IgD-negative memory B cell (primary cell): Measurements from ENCODE around the gene MCRIP2. TPM values are rescaled to one million over a fixed set of nuclear protein-coding genes. Genes with fewer than 3 reads are reported as not detected.

Experiments
- H3K27ac Mint-ChIP-seq, 3 donors: one replicate each; pipeline ENCODE4 v1.8.0; 2020 to 2022; ENCODE audit warnings: mild to moderate bottlenecking in 3 of 3, mixed read lengths in 3 of 3, moderate library complexity in 1 of 3
- H3K27me3 Mint-ChIP-seq: one replicate; pipeline ENCODE4 v1.8.0; 2021; ENCODE audit warnings: mixed read lengths
- H3K36me3 Mint-ChIP-seq: one replicate; pipeline ENCODE4 v1.8.0; 2020; ENCODE audit warnings: mild to moderate bottlenecking, mixed read lengths
- H3K4me1 Mint-ChIP-seq, 3 donors: one replicate each; pipeline ENCODE4 v1.8.0; 2020 to 2022; ENCODE audit warnings: mixed read lengths in 3 of 3, mild to moderate bottlenecking in 1 of 3
- H3K4me3 Mint-ChIP-seq, 4 donors: one replicate each; pipeline ENCODE4 v1.8.0; 2020 to 2022; ENCODE audit warnings: mild to moderate bottlenecking in 4 of 4, mixed read lengths in 4 of 4, moderate library complexity in 3 of 4
- H3K9me3 Mint-ChIP-seq, 3 donors: one replicate each; pipeline ENCODE4 v1.8.0; 2020 to 2021; ENCODE audit warnings: mixed read lengths in 3 of 3, mild to moderate bottlenecking in 1 of 3
- polyA plus RNA-seq: library from polyadenylated mRNA; unstranded; fragments of 300-500 nt; fragmentation: Illumina TruSeq; gene quantifications from one replicate; pipeline ENCODE4 v1.2.3, GENCODE V29; 2021

MCRIP2 gene
- polyA plus RNA-seq, 1 donor from 2014 or later = 52.8 TPM

DNA sequence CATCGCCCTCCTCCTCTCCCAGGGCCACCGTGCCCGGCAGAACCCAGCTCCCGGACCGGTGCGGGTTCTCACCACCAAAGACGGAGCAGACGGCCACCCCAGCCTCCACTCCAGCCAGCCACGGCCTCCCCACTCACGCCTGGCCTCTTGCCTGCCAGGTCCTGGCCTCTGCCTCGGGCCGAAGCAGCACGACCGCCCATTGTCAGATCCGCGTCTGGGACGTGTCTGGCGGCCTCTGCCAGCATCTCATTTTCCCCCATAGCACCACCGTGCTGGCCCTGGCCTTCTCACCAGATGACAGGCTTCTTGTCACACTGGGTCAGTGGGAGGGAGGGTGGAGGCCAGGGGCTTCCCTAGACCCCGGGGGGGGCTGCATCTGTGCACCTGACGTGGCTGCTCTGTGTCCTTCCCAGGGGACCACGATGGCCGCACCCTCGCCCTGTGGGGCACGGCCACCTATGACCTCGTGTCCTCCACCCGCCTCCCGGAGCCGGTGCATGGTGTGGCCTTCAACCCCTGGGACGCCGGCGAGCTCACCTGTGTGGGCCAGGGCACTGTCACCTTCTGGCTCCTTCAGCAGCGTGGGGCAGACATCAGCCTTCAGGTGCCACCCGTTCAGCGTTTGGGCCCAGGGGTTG, 19.7 kb downstream of the MCRIP2 start:
- no peaks in the 10 kb centered on the region for H3K36me3 Mint-ChIP-seq

DNA sequence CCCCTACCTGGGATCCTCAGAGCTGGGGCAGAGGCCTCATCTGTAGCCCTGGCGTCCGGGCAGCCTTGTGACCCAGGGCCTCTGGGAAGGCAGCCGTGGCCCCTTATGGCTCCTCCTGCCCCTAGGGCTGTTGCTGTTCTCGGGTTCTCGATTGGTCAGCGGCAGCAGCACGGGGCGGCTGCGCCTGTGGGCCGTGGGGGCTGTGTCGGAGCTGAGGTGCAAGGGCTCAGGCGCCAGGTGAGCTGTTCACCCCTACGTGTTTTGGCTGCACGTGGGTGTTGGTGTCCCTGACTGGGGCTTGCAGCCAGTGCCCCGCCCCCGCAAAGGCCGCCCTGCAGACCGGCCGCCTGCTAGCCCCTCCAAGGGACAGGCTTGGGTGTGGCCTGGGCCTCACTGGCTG, 20.5 kb downstream of the MCRIP2 start:
- no peaks in the 10 kb centered on the region for H3K9me3 Mint-ChIP-seq
- H3K4me3 Mint-ChIP-seq = no peak overlapping the region
- H3K36me3 Mint-ChIP-seq = no peaks in the 10 kb centered on the region
- H3K27ac Mint-ChIP-seq = no peak overlapping the region
- H3K4me1 Mint-ChIP-seq = peaks cover 0 to 4% (median 0%) of the 10 kb centered on the region in 3 donors
- H3K27me3 Mint-ChIP-seq = no peaks in the 10 kb centered on the region

More for the DNA sequence above, 19.7 kb downstream of the MCRIP2 start:
- H3K9me3 Mint-ChIP-seq = no peaks in the 10 kb centered on the region
- H3K27me3 Mint-ChIP-seq = no peaks in the 10 kb centered on the region
- H3K27ac Mint-ChIP-seq = peak overlapping the region in 2 of 3 donors; percentile 31 to 85
- peaks cover 0 to 4% (median 0%) of the 10 kb centered on the region in 3 donors for H3K4me1 Mint-ChIP-seq
- peak overlapping the region in 1 of 4 donors; percentile 45 for H3K4me3 Mint-ChIP-seq

DNA sequence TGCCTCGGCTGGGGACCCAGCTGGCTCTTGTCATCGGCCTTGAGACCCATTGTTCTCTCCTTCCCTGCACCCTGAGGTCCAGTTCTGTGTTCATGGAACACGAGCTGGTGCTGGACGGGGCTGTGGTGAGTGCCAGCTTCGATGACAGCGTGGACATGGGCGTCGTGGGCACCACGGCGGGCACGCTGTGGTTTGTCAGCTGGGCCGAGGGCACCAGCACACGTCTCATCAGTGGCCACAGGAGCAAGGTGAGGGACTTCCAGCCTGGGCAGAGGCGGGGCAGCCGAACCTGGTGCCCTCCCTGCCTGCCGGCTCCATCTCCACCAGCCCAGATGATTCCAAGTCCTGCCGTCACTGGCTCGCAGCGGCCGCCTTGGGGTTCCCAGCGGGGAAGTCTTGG, 21.0 kb downstream of the MCRIP2 start:
- H3K9me3 Mint-ChIP-seq = no peaks in the 10 kb centered on the region
- H3K27me3 Mint-ChIP-seq = no peaks in the 10 kb centered on the region
- no peak overlapping the region for H3K4me3 Mint-ChIP-seq
- H3K36me3 Mint-ChIP-seq = no peaks in the 10 kb centered on the region
- no peak overlapping the region for H3K27ac Mint-ChIP-seq
- H3K4me1 Mint-ChIP-seq = peaks cover 1 to 6% (median 2%) of the 10 kb centered on the region in 3 donors

DNA sequence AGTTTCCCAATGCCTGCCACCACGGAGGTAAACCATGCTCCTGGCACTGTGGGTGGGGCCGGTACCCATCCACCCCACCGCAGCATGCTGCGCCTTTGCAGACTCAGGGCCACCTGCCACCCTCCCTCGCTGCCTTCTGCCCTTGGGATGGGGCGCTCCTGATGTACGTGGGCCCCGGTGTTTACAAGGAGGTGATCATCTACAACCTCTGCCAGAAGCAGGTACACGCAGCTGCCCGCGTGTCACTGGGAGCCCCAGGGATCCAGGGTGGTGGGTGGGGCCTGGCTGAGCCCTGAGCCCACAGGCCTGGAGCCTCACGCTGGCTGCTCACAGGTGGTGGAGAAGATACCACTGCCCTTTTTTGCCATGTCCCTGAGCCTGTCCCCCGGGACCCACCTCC, 24.9 kb downstream of the MCRIP2 start:
- Mint-ChIP-seq H3K27ac (no peak overlapping the region), H3K36me3 (no peaks in the 10 kb centered on the region), H3K4me1 (peaks cover 3 to 5% (median 4%) of the 10 kb centered on the region in 3 donors), H3K27me3 (no peaks in the 10 kb centered on the region), H3K4me3 (no peak overlapping the region), H3K9me3 (no peaks in the 10 kb centered on the region)

DNA sequence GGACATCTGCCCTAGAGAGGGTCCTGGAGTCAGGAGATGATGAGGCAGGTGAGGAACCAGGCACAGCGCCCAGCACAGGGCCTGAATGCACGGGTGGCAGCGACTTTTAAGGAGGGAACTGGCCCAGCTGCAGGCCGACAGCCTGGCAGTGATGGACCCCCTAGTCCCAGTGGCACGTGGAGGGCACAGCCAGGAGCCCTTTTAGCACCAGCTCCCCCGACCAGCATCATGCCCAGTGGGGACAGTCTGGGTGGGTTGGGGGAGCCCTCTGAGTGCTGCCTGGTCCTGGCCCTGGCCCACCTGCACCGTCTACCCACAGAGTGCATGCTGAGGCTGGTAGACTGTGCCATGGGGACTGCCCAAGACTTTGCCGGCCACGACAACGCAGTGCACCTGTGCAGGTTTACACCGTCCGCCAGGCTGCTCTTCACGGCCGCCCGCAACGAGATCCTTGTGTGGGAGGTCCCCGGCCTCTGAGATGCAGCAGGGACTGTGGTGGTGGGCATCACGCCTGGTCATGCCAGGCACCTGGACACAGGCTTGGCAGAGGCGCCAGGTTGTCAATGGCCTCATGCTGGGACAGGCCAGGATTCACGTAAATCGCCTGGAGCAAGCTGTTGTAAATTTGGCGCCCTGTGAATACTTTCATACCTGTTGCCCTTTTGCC, 25.6 kb downstream of the MCRIP2 start:
- peaks cover 3 to 5% (median 4%) of the 10 kb centered on the region in 3 donors for H3K4me1 Mint-ChIP-seq

DNA sequence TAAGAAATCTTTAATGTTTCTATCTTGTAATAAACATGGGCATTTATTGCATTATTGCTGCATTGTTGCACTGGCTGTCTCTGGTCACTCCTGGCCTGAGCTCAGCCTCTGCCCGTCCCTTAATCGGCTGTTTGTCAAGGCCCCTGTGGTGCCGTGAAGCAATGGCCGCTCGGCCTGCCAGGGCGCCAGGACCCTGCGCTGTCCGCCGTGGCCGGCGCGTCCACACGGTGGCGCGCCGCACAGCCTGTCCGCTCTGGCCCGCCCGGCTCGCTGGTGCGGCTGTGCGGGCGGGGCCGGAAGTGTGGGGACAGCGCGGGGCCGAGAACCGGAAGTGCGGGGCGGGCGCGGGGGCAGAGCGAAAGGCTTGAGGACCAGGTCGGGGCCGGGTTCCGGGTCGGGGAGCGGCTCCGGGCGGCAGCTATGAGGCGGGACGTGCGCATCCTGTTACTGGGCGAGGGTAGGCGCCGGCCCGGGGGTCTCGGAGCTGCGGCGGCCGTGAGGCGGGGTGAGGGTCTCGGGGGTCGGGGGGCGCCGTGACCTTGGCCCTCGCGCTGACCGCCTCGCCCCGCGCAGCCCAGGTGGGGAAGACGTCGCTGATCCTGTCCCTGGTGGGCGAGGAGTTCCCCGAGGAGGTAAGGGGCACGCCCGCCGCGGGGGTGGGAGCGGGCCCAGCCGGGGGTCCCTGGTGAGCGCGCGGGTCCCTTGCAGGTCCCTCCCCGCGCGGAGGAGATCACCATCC, 26.3 kb downstream of the MCRIP2 start, which contains the start of gene RHOT2:
Gene RHOT2 (plus strand): TSS at position 353 of the 739 bp plus-strand sequence. CDS start 68 bp downstream, at position 421.
- H3K4me1 Mint-ChIP-seq = peaks cover 3 to 5% (median 4%) of the 10 kb centered on the region in 3 donors
- H3K4me3 Mint-ChIP-seq = peak within 1 kb of the TSS; percentile 71 to 92 (median 79)
- H3K9me3 Mint-ChIP-seq = no peaks in the 10 kb centered on the region
- no peaks in the 10 kb centered on the region for H3K36me3 Mint-ChIP-seq
- H3K27me3 Mint-ChIP-seq = no peaks in the 10 kb centered on the region
- peak within 1 kb of the TSS; percentile 86 to 91 (median 91) for H3K27ac Mint-ChIP-seq

More for the DNA sequence above, 25.6 kb downstream of the MCRIP2 start:
- Mint-ChIP-seq H3K27me3 (no peaks in the 10 kb centered on the region), H3K36me3 (no peaks in the 10 kb centered on the region), H3K9me3 (no peaks in the 10 kb centered on the region), H3K4me3 (peak overlapping the region; percentile 71 to 92 (median 79)), H3K27ac (peak overlapping the region; percentile 86 to 91 (median 91))

DNA sequence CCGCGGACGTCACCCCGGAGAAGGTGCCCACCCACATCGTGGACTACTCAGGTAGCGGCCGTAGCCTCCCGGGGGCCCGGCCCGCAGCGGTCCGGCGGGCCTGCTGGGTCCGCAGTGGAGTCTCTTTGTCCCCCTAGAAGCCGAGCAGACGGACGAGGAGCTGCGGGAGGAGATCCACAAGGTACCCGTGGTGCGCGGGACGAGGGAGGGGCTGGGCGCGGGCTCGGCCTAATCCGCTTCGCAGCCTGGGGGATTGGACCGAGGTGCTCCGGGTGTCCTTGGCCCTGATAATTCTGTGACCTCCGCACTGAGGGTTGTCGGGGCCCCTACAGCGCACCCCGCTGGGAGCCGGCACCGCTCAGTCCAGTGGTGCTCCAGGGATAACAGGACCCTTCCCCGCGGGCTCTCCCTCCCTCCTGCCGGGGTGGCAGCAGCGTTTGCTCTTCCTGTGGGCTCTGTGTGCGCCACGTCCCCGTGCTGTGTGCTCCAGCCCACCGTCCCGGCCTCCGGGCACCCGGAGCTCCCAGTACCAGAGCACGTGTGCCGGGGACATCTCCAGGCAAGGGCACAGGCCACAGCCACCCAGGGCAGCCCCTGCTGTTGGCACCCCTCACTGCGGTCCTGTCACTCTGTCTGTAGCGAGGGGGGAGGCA, 27.0 kb downstream of the MCRIP2 start:
- peaks cover 3 to 5% (median 4%) of the 10 kb centered on the region in 3 donors for H3K4me1 Mint-ChIP-seq
- peak overlapping the region in 1 of 3 donors; percentile 10 for H3K27ac Mint-ChIP-seq

DNA sequence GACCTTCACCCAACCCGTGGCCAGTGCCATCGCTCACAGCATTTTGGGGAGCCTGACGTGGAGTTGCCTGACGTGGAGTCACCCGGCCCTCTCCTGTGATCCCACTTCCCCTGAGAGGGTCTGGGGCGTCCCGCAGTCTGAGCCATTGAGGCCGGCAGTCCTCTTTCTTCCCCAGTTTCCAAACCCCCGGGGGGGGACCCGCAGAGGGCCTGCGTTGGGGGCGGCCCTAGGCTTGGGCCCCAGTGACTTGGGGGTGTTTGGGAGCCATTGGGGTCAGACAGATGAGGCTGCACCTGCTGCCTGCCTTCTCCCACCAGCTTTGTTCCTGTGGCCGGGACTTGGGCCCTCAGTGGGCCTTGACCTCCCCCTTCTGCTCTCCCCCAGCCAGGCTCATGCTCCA, 28.0 kb downstream of the MCRIP2 start:
- peak overlapping the region in 1 of 3 donors; percentile 39 for H3K27ac Mint-ChIP-seq
- H3K4me3 Mint-ChIP-seq = peak overlapping the region in 2 of 4 donors; percentile 17 to 58
- no peaks in the 10 kb centered on the region for H3K27me3 Mint-ChIP-seq
- no peaks in the 10 kb centered on the region for H3K9me3 Mint-ChIP-seq
- no peaks in the 10 kb centered on the region for H3K36me3 Mint-ChIP-seq
- peaks cover 3 to 5% (median 4%) of the 10 kb centered on the region in 3 donors for H3K4me1 Mint-ChIP-seq

More for the DNA sequence above, 27.0 kb downstream of the MCRIP2 start:
- no peaks in the 10 kb centered on the region for H3K27me3 Mint-ChIP-seq
- peak overlapping the region; percentile 45 to 86 (median 62) for H3K4me3 Mint-ChIP-seq
- H3K9me3 Mint-ChIP-seq = no peaks in the 10 kb centered on the region
- no peaks in the 10 kb centered on the region for H3K36me3 Mint-ChIP-seq

DNA sequence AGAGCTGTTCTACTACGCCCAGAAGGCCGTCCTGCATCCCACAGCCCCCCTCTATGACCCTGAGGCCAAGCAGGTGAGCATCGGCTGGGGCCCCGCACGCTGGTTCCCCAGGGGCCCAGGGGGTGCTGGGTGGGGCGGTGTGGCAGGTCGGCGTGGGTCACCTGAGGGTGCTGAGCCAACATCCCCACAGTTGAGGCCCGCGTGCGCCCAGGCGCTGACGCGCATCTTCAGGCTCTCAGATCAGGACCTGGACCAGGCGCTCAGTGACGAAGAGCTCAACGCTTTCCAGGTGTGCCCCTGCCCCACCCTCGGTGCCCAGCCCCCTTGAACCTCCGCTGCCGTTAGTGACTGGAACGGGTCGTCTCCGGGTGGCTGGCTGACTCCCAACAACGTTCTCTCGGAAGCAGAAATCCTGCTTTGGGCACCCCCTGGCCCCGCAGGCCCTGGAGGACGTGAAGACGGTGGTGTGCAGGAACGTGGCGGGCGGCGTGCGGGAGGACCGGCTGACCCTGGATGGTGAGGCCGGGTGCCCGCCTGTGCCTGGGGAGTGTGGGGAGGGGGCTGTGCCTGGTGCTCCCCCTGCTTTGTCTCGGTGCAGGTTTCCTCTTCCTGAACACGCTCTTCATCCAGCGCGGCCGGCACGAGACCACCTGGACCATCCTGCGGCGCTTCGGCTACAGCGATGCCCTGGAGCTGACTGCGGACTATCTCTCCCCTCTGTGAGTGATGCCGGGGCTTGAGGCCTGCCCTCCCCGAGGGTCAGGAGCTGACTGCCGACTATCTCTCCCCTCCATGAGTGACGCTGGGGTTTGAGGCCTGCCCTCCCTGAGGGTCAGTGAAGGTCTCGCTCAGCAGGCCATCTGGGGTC, 29.1 kb downstream of the MCRIP2 start:
- Mint-ChIP-seq H3K27ac (peak overlapping the region in 1 of 3 donors; percentile 39), H3K9me3 (no peaks in the 10 kb centered on the region), H3K4me1 (peaks cover 3 to 5% (median 4%) of the 10 kb centered on the region in 3 donors), H3K36me3 (no peaks in the 10 kb centered on the region), H3K4me3 (peak overlapping the region in 1 of 4 donors; percentile 78), H3K27me3 (peaks cover 2% of the 10 kb centered on the region)

DNA sequence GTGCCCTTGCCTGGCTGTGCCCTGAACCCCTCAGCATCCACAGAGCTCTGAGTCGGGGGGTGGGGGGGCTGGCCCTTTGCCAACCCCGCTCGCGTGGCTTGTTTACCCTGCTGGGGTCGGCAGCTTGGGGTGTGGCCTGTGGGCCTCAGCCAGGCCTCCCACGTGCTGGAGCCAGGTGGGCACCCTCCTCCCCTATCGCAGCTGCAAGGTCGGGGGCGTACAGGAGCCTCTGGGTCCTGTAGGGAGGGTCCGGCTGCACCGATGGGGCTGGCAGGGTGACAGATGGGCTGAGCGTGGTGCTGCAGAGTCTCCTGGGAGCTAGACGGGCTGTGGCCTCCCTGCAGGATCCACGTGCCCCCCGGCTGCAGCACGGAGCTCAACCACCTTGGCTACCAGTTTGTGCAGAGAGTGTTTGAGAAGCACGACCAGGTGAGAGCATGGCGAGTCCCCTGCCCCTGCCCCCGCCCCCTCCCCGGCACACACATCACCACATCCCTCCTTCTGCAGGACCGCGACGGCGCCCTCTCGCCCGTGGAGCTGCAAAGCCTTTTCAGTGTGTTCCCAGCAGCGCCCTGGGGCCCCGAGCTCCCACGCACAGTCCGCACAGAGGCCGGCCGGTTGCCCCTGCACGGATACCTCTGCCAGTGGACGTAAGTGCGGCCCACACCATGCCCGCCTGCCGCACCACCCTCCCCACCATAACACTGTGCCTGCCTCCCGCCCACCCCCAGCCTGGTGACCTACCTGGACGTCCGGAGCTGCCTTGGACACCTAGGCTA, 29.9 kb downstream of the MCRIP2 start:
- H3K27ac Mint-ChIP-seq = no peak overlapping the region
- peak overlapping the region in 1 of 4 donors; percentile 78 for H3K4me3 Mint-ChIP-seq
- H3K27me3 Mint-ChIP-seq = peaks cover 2% of the 10 kb centered on the region
- H3K4me1 Mint-ChIP-seq = peaks cover 3 to 5% (median 4%) of the 10 kb centered on the region in 3 donors
- H3K9me3 Mint-ChIP-seq = no peaks in the 10 kb centered on the region
- no peaks in the 10 kb centered on the region for H3K36me3 Mint-ChIP-seq

DNA sequence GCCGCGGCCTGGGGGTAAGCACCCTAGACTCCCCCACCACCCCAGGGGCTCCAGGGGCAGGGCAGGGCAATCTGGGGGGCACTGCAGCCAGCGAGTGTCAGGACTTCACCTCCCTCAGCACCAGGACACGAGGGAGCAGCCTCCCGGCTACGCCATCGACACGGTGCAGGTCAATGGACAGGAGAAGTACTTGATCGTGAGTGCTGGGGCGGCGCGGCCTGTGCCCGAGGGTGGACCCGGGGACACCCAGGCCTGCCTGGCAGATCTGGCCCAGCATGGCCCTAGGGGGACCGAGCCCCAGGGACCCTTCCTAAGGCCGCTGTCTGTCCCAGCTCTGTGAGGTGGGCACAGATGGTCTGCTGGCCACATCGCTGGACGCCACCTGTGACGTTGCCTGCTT, 30.7 kb downstream of the MCRIP2 start:
- H3K9me3 Mint-ChIP-seq = no peaks in the 10 kb centered on the region
- H3K4me1 Mint-ChIP-seq = peaks cover 3 to 9% (median 8%) of the 10 kb centered on the region in 3 donors
- no peaks in the 10 kb centered on the region for H3K36me3 Mint-ChIP-seq
- no peak overlapping the region for H3K4me3 Mint-ChIP-seq
- H3K27me3 Mint-ChIP-seq = peaks cover 5% of the 10 kb centered on the region
- peak overlapping the region in 1 of 3 donors; percentile 12 for H3K27ac Mint-ChIP-seq

DNA sequence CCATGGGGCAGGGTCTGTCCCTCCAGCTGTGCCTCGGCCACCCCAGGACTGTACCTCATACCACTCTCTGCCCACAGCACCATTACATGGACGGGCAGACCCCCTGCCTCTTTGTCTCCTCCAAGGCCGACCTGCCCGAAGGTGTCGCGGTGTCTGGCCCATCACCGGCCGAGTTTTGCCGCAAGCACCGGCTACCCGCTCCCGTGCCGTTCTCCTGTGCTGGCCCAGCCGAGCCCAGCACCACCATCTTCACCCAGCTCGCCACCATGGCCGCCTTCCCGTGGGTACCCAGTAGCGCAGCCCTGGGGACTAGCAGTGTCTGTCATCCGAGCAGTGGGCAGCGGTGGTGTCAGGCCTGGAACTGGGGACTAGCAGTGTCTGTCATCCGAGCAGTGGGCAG, 31.2 kb downstream of the MCRIP2 start:
- H3K4me1 Mint-ChIP-seq = peaks cover 0 to 5% (median 4%) of the 10 kb centered on the region in 3 donors
- no peaks in the 10 kb centered on the region for H3K36me3 Mint-ChIP-seq
- H3K27me3 Mint-ChIP-seq = peaks cover 5% of the 10 kb centered on the region
- H3K4me3 Mint-ChIP-seq = peak overlapping the region in 1 of 4 donors; percentile 38
- H3K9me3 Mint-ChIP-seq = no peaks in the 10 kb centered on the region
- H3K27ac Mint-ChIP-seq = peak overlapping the region in 1 of 3 donors; percentile 12

DNA sequence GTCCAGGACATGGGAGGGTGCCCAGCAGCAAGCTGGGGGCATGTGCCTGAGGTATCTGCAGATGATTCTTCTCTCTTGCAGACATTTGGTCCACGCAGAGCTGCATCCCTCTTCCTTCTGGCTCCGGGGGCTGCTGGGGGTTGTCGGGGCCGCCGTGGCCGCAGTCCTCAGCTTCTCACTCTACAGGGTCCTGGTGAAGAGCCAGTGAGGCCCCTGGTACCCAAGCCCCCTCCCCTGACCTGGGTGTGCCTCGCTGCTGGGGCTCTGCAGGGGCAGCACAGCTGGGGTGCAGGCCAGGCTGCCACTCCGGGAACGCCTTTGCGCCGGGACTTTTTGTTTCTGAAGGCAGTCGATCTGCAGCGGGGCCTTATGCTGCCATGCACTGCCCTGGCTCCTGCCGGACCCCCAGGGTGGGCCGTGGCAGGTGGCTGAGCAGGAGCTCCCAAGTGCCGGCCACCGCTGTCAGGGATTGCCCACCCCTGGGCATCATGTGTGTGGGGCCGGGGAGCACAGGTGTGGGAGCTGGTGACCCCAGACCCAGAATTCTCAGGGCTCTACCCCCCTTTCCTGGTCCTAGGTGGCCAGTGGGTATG, 31.9 kb downstream of the MCRIP2 start:
- Mint-ChIP-seq H3K4me1 (peaks cover 0 to 5% (median 3%) of the 10 kb centered on the region in 3 donors), H3K9me3 (no peaks in the 10 kb centered on the region), H3K4me3 (peak overlapping the region in 1 of 4 donors; percentile 29), H3K27me3 (peaks cover 5% of the 10 kb centered on the region), H3K27ac (no peak overlapping the region), H3K36me3 (no peaks in the 10 kb centered on the region)
